GM19238 (cell line): ENCODE results near the gene ERFL.

Experiments used
- DNase-seq: peaks from one replicate; pipeline ENCODE4 v3.0.0; 2011; ENCODE audit warnings: low spot score; ENCODE audit not compliant: insufficient read length

Gene ERFL

GRCh38 chr19:41859618-41860418 is 68.4 kb downstream of the ERFL start, which contains the start of gene RPS19:
TSS of gene RPS19 (plus strand) at chr19:41860255. CDS start at chr19:41860775, 520 bp downstream.
- peak; percentile 94 for DNase-seq

- DNase-seq, result no peak
Observed at GRCh38 chr19:41859213-41859617, 69.0 kb downstream of the ERFL start.
